ENCODE data around the gene ZNF613. TPM values are rescaled to one million over a fixed set of nuclear protein-coding genes. Genes with fewer than 3 reads are reported as not detected.
"Not testable (repeated sequence)": the region's sequence is repeated elsewhere in the genome, so short reads cannot be mapped to it uniquely, and the experiment has no call there.

ZNF613 gene
- total RNA-seq, 1 donor from 2014 or later, result 6.5 TPM

- Mint-ChIP-seq H3K4me3 (ENCODE audit: unreplicated experiment) (no peak overlapping the region), H3K9me3 (ENCODE audit: low read depth) (peaks cover 57% of the 10 kb centered on the region)
Observed at GRCh38 chr19:51965583-51965982, 38.3 kb downstream of the ZNF613 start.

DNA sequence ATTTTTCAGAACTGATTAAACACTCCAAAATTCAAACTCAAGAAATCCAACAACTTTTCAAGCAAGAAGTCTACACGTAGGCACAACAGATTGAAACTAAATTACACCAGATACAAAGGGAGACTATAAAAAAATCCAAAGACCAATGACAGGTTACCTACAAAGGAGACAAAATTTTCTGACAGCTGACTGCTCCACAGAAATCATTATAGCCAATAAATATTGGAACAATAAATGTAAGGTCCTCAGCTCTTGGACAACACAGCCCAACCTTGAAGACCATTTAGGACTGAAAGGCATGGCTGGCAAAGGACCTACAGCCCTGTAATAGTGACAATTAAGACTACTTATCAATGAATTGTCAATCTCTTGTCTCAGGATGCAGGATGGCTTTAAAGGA, 43.4 kb downstream of the ZNF613 start:
- no peak overlapping the region for H3K4me3 Mint-ChIP-seq (ENCODE audit: unreplicated experiment)
- TF ChIP-seq, protein P1, sequence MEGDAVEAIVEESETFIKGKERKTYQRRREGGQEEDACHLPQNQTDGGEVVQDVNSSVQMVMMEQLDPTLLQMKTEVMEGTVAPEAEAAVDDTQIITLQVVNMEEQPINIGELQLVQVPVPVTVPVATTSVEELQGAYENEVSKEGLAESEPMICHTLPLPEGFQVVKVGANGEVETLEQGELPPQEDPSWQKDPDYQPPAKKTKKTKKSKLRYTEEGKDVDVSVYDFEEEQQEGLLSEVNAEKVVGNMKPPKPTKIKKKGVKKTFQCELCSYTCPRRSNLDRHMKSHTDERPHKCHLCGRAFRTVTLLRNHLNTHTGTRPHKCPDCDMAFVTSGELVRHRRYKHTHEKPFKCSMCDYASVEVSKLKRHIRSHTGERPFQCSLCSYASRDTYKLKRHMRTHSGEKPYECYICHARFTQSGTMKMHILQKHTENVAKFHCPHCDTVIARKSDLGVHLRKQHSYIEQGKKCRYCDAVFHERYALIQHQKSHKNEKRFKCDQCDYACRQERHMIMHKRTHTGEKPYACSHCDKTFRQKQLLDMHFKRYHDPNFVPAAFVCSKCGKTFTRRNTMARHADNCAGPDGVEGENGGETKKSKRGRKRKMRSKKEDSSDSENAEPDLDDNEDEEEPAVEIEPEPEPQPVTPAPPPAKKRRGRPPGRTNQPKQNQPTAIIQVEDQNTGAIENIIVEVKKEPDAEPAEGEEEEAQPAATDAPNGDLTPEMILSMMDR (IDR thresholded peaks at IDR 0.05), result no peak
- DNase-seq (ENCODE audit: low spot score), result no peak
- H3K27ac Mint-ChIP-seq (ENCODE audit: unreplicated experiment), result no peak overlapping the region
- H3K4me1 Mint-ChIP-seq (ENCODE audit: low read depth), result no peaks in the 10 kb centered on the region
- peaks cover 64% of the 10 kb centered on the region for H3K9me3 Mint-ChIP-seq (ENCODE audit: low read depth)
- peaks cover 73% of the 10 kb centered on the region for H3K36me3 Mint-ChIP-seq (ENCODE audit: low read depth)
- H3K27me3 Mint-ChIP-seq (ENCODE audit: low read depth), result no peaks in the 10 kb centered on the region

More at GRCh38 chr19:51965583-51965982, 38.3 kb downstream of the ZNF613 start:
- TF ChIP-seq, protein P1 (IDR thresholded peaks at IDR 0.05), result no peak
- H3K27ac Mint-ChIP-seq (ENCODE audit: unreplicated experiment), result no peak overlapping the region
- H3K27me3 Mint-ChIP-seq (ENCODE audit: low read depth), result no peaks in the 10 kb centered on the region
- no peaks in the 10 kb centered on the region for H3K4me1 Mint-ChIP-seq (ENCODE audit: low read depth)
- DNase-seq (ENCODE audit: low spot score), result no peak
- peaks cover 74% of the 10 kb centered on the region for H3K36me3 Mint-ChIP-seq (ENCODE audit: low read depth)

GRCh38 chr19:51971624-51972023, 44.4 kb downstream of the ZNF613 start:
- Mint-ChIP-seq H3K27ac (ENCODE audit: unreplicated experiment) (no peak overlapping the region), H3K4me3 (ENCODE audit: unreplicated experiment) (no peak overlapping the region), H3K27me3 (ENCODE audit: low read depth) (no peaks in the 10 kb centered on the region), H3K36me3 (ENCODE audit: low read depth) (peaks cover 72% of the 10 kb centered on the region), H3K4me1 (ENCODE audit: low read depth) (no peaks in the 10 kb centered on the region), H3K9me3 (ENCODE audit: low read depth) (peaks cover 65% of the 10 kb centered on the region)
- TF ChIP-seq, protein P1 (IDR thresholded peaks at IDR 0.05), result no peak
- no peak for DNase-seq (ENCODE audit: low spot score)

- Mint-ChIP-seq H3K9me3 (ENCODE audit: low read depth) (peaks cover 72% of the 10 kb centered on the region), H3K36me3 (ENCODE audit: low read depth) (peaks cover 64% of the 10 kb centered on the region)
- DNase-seq (ENCODE audit: low spot score); H3K4me1 Mint-ChIP-seq (ENCODE audit: low read depth); H3K27ac Mint-ChIP-seq (ENCODE audit: unreplicated experiment); H3K4me3 Mint-ChIP-seq (ENCODE audit: unreplicated experiment); H3K27me3 Mint-ChIP-seq (ENCODE audit: low read depth): not testable (repeated sequence)
Observed at GRCh38 chr19:51975787-51976186, 48.5 kb downstream of the ZNF613 start.

DNA sequence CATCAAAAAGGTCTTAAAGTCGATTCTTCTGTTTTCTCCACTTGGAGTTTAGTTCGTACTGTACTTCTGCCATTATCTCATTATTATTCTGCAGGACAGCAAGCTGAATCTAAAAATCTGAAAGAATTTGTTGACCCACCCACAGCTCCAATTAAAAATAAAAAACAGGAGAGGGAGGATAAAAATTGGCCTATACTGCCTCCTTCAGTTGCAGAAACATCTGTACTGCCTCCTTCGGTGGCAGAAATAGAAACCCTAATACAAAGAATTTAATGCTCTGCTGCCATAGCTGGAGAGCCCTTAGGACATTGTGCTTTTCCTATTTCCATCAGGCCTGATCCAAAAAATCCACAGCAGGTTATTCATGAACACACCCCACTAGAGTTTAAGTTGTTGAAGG, 49.6 kb downstream of the ZNF613 start:
- TF ChIP-seq, protein P1 (IDR thresholded peaks at IDR 0.05), result no peak
- Mint-ChIP-seq H3K27me3 (ENCODE audit: low read depth) (no peaks in the 10 kb centered on the region), H3K4me3 (ENCODE audit: unreplicated experiment) (no peak overlapping the region), H3K36me3 (ENCODE audit: low read depth) (peaks cover 58% of the 10 kb centered on the region), H3K27ac (ENCODE audit: unreplicated experiment) (no peak overlapping the region), H3K4me1 (ENCODE audit: low read depth) (no peaks in the 10 kb centered on the region), H3K9me3 (ENCODE audit: low read depth) (peaks cover 66% of the 10 kb centered on the region)
- no peak for DNase-seq (ENCODE audit: low spot score)

- Mint-ChIP-seq H3K9me3 (ENCODE audit: low read depth) (peaks cover 63% of the 10 kb centered on the region), H3K27ac (ENCODE audit: unreplicated experiment) (no peak overlapping the region), H3K4me3 (ENCODE audit: unreplicated experiment) (no peak overlapping the region), H3K36me3 (ENCODE audit: low read depth) (peaks cover 54% of the 10 kb centered on the region), H3K4me1 (ENCODE audit: low read depth) (no peaks in the 10 kb centered on the region), H3K27me3 (ENCODE audit: low read depth) (no peaks in the 10 kb centered on the region)
- DNase-seq (ENCODE audit: low spot score), result no peak
- TF ChIP-seq, protein P1 (IDR thresholded peaks at IDR 0.05), result no peak
Observed at GRCh38 chr19:51977346-51977745, 50.1 kb downstream of the ZNF613 start.
